HG02759 (cell line): ENCODE measurements around the gene TIAM2.
"Not testable (repeated sequence)": the region's sequence is repeated elsewhere in the genome, so short reads cannot be mapped to it uniquely, and the experiment has no call there.

Experiments used
- ATAC-seq: cut with Tn5 transposase; IDR thresholded peaks from one replicate; pipeline ENCODE4 v1.9.1; 2021; ENCODE audit warnings: mild to moderate bottlenecking, moderate library complexity; ENCODE audit not compliant: unreplicated experiment

TIAM2 gene

GRCh38 chr6:154989448-154989847, 5.7 kb upstream of the TIAM2 start:
- no peak for ATAC-seq

- ATAC-seq, result no peak
Observed at GRCh38 chr6:154991207-154991606, 3.9 kb upstream of the TIAM2 start.

DNA sequence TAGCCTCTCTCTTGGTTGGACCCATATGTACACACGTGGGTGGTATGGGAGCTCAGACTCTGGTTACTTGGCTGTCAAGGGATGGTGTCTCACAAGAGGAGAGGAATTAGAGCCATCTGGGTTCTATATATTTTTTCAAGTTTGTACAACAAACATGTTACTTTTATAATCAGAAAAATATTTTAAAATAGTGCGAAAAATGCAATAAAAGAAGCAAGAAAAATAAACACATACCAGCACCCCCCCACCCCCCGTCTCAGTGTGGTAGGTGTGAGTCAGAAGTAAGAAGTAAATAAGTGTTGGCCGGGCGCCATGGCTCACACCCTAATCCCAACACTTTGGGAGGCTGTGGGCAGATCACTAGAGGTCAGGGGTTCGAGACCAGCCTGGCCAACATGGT, 2.1 kb upstream of the TIAM2 start:
- no peak for ATAC-seq

GRCh38 chr6:154993710-154994109, 1.4 kb upstream of the TIAM2 start:
- ATAC-seq, result no peak

DNA sequence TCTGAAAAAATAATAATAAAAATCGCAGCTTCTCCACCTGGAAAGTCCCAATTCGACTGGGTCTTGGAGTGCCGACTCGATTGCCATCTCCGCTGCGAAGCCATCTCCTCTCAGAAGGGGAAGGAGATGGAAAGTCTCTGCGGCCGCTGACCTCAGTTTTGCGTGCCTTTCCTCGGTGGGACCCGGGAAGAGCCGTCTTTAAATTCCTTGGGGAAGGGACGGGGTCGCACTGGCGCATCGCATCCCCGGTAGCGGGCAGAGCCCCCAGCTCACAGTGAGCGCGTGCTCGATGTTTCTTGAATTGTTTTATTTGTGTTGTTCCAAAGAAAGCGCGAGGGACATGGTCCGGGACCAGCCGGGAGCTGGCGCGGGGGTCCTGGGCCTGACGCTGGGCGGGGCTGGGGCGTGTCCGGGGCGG, 270 bp upstream of the TIAM2 start:
- ATAC-seq, result no peak

DNA sequence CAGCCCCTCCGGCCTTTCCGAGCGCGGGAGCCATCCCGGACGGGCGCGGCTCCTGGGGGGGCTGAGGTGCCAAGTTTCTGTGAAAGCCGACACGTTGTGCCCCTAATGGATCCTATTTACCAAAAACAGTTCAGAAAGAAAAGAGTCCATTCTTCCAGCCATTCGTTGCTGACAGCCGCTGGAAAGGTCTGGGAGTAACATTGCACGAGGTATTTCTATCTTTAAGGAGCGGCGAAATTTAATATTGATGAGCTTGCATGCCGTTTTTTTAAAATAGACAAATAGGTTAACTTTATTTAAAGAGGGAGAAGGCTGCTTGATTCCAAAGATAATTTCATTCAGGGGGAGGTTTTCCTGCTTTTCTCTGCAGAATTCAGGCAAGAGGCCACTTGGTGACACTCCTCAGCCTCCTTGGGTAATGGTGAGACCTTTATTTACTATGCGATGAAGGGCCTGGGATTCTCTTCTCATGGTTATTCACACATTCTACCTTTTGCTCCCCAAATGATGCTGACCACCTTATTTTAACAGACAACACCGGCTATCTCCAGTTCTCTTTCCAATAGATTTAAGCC, 988 bp downstream of the TIAM2 start:
- ATAC-seq, result no peak

GRCh38 chr6:154996841-154997311, 1.8 kb downstream of the TIAM2 start:
- ATAC-seq, result no peak

- no peak for ATAC-seq
Observed at GRCh38 chr6:154998855-154999254, 3.7 kb downstream of the TIAM2 start.

DNA sequence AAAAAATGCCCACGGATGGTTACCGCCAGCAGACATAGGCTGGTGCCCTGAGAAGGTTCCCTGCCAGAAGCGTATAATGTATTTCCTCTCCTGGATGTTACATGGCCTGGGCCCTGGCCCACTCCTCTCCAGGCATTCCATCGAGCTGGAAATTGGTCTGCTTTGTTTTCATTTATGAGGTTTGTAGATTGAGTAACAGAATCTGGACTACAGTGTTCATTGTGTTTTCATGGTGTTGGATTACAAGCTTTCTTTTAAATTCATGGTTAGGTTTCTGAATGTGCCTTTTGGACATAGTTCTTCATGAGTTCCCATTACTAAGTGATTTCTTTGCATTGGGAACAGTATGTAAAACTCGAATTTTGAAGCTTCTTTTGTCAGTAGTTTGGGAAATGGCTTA, 6.4 kb downstream of the TIAM2 start:
- no peak for ATAC-seq

- no peak for ATAC-seq
Observed at GRCh38 chr6:155001934-155002333, 6.8 kb downstream of the TIAM2 start.

GRCh38 chr6:155003476-155003875, 8.4 kb downstream of the TIAM2 start:
- no peak for ATAC-seq

DNA sequence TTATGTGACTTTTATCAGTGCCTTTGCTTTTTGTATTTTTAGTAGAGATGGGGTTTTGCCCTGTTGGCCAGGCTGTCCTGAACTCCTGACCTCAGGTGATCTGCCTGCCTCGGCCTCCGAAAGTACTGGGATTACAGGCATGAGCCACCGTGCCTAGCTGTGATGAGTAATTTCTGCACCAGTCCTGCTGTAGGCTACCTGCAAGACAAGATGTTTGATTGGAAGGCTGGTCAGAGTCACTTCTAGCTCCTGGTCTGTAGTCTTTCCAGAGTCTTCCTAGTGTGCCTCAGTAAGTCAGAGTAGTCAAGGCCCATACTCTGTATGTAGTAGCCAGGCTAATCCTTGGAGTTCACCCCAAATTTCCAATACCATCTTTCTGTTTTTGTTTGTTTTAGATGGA, 8.9 kb downstream of the TIAM2 start:
- ATAC-seq, result no peak

GRCh38 chr6:155004576-155005372, 9.7 kb downstream of the TIAM2 start:
- no peak for ATAC-seq

- no peak for ATAC-seq
Observed at GRCh38 chr6:155008625-155009024, 13.5 kb downstream of the TIAM2 start.

DNA sequence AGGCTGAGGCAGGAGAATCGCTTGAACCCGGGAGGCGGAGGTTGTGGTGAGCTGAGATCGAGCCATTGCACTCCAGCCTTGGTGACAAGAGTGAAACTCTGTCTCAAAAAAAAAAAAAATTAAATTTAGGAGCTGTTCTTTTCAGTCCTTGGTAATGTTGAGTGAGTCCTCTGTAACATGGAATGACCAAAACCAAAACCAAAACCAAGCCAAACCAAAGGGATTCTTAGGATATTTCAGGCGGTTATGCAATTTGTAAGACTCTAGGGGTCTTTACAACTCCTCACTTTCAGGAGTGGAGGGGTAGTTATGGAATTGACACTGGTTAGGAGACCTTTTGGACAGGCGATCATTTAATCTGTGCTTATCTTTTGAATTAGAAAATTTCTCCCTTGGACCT, 15.8 kb downstream of the TIAM2 start:
- ATAC-seq, result no peak

DNA sequence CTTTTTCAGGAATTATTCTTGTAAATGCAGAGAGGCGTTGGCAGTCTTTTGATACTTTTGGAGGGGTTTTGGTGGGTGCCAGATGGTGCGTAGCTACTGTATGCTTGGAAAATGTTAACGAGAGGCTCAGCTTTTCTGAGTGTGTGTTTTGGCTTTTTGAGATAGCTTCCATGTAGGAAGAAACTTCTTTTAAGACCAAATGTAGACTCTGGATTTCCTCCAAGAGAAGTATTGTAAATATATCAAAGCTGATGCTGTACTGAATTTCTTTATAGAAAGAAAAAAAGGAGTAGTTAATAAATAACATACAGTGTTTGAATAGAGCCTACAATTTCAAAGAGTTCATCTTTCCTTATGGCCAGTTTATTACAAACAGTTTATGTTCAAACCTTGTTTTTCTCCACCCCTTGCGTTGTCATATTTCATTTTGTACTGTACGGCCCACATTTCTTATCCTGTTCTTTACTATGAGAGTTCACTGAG, 16.7 kb downstream of the TIAM2 start:
- no peak for ATAC-seq

GRCh38 chr6:155013457-155013876, 18.4 kb downstream of the TIAM2 start:
- no peak for ATAC-seq

DNA sequence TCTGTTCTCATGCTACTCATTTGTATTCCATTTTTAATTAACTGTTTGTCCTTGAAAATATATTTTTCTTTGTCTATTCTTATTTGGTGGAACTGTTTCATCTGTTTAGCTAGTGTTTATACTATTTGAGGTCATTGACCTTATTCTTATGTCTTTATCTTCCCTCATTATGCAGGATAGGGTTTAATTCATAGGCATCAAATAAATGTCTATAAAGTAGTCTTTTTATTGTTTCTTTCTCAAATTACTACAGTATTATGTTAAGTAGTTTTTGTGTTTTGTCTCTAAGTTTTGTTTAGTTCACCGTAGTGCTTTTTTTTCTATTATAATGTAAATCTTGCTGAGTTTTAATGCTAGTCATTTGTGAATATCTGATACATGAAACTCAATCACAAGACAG, 19.0 kb downstream of the TIAM2 start:
- ATAC-seq, result no peak

DNA sequence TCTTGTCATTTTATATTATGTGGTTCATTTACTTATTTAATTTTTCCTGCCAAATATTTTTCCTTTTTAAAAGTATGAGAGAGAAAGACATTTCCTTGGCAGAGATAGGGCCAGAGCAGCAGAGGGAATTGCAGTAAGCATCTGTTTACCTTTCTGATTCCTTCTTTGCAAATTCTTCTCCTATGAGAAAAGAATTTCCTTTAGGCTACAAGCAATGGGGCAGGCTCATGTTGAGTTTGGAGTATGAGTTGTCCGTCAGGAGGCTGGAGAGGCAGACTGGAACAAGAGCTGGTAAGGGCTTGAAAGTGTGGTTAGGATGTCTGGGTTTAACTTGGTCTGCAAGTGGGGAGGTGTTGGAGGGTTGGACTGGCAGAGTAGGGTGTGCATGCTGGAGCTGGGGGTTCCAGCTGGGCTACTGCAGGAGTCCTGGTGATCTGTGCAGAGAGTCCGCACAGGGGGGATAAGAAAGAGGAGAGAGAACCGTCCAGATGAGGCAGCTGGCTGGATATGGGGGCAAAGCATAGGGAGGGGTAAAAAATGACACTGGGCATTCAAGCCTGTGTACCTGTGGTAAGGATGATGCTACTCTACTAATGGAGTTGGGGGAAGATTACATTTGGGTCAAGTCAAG, 19.7 kb downstream of the TIAM2 start:
- ATAC-seq, result no peak

DNA sequence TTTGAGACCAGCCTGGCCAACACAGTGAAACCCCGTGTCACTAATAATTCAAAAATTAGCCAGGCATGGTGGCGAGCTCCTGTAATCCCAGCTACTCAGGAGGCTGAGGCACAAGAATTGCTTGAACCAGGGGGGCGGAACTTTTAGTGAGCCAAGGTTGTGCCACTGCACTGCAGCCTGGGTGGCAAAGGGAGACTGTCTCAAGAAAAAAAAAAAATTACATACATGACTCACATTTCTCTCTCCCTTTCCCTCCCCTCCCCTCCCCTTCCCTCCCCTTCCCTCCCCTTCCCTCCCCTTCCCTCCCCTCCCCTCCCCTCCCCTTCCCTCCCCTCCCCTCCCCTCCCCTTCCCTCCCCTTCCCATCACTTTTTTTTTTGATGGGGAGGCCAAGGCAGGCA, 23.3 kb downstream of the TIAM2 start:
- ATAC-seq, result not testable (repeated sequence)

DNA sequence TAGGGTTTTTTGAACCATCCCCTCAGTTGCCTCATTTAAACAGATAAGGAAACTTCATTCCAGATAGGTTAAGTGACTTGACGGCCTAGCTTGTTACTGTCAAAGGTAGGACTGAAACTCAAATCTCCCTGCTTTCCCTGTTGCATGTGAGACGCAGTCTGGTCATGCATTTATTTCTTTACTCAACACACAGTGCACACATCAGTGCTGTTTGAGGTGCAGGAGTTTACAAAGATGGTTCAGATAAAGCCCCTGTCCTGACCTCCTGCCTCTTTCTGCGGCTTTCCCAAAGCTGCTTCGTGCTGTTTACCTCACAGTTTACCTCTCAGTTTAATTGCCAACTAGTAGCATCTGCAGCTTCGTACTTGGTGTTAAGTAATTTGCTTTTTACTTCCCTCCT, 26.6 kb downstream of the TIAM2 start:
- no peak for ATAC-seq

GRCh38 chr6:155022721-155023120, 27.6 kb downstream of the TIAM2 start:
- ATAC-seq, result no peak
